WERI-Rb-1 (cell line): ENCODE results near the gene LBHD2.
"Not testable (repeated sequence)": the region's sequence is repeated elsewhere in the genome, so short reads cannot be mapped to it uniquely, and the experiment has no call there.

Source experiments
- DNase-seq: peaks from one replicate; pipeline ENCODE4 v3.0.0-alpha.2; 2020
- H3K27ac ChIP-seq: fragments of 250-450 bp; sonication (Bioruptor Pico); 2 replicates; pipeline ENCODE4 v1.5.1; 2020; ENCODE audit warnings: mild to moderate bottlenecking, moderate library complexity
- H3K27me3 ChIP-seq: fragments of 250-450 bp; sonication (Bioruptor Pico); 2 replicates; pipeline ENCODE4 v1.5.1; 2021; ENCODE audit warnings: mild to moderate bottlenecking, low read depth, moderate library complexity; ENCODE audit not compliant: insufficient read depth, severe bottlenecking
- H3K36me3 ChIP-seq: fragments of 250-450 bp; sonication (Bioruptor Pico); 2 replicates; pipeline ENCODE4 v1.5.1; 2020; ENCODE audit warnings: mild to moderate bottlenecking, moderate library complexity
- H3K4me3 ChIP-seq: 2 replicates; pipeline ENCODE4 v1.5.1; 2011; ENCODE audit warnings: low read depth, mild to moderate bottlenecking, control low read depth, low read length
- H3K9me3 ChIP-seq: fragments of 250-450 bp; sonication (Bioruptor Pico); 2 replicates; pipeline ENCODE4 v1.5.1; 2021; ENCODE audit warnings: mild to moderate bottlenecking, moderate library complexity; ENCODE audit not compliant: severe bottlenecking
- CTCF ChIP-seq: IDR thresholded peaks from 2 replicates; pipeline ENCODE4 v1.5.1; 2011; ENCODE audit warnings: low read depth, mild to moderate bottlenecking, control low read depth, inconsistent platforms, low read length

LBHD2 gene

GRCh38 chr14:103113774-103114173, 29.8 kb downstream of the LBHD2 start:
- H3K36me3 ChIP-seq, result no peaks in the 10 kb centered on the region
- H3K4me3 ChIP-seq, result no peak overlapping the region
- DNase-seq, result no peak
- no peaks in the 10 kb centered on the region for H3K9me3 ChIP-seq
- no peaks in the 10 kb centered on the region for H3K27me3 ChIP-seq
- H3K27ac ChIP-seq, result peak overlapping the region; percentile 73
- no peak for TF ChIP-seq CTCF

DNA sequence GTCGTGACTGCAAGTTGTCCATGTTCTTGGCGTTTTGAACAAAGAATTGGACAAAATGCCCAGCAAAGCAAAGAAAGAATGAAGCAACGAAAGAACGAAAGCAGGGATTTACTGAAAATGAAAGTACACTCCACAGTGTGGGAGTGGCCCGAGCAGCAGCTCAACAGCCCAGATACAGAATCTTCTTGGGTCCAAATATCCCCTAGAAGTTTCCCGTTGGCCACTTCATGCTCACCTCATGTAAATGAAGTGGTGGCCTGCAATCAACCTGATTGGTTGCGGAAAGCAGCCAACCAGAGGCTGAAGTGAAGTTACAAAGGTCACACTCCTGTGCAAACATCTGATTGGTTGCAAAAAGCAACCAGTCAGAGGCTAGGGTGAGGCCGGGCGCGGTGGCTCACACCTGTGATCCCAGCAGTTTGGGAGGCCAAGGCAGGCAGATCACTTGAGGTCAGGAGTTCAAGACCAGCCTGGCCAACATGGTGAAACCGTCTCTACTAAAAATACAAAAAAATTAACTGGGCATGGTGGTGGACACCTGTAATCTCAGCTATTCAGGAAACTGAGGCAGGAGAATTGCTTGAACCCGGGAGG, 31.2 kb downstream of the LBHD2 start:
- not testable (repeated sequence) for DNase-seq, H3K27ac ChIP-seq

GRCh38 chr14:103115845-103116572, 32.0 kb downstream of the LBHD2 start:
- no peaks in the 10 kb centered on the region for H3K9me3 ChIP-seq
- no peak overlapping the region for H3K27ac ChIP-seq
- no peak overlapping the region for H3K4me3 ChIP-seq
- no peak for DNase-seq
- no peaks in the 10 kb centered on the region for H3K27me3 ChIP-seq
- no peak for TF ChIP-seq CTCF
- H3K36me3 ChIP-seq, result no peaks in the 10 kb centered on the region

More for the DNA sequence above, 31.2 kb downstream of the LBHD2 start:
- H3K27me3 ChIP-seq, H3K9me3 ChIP-seq, H3K4me3 ChIP-seq, H3K36me3 ChIP-seq: not testable (repeated sequence)

DNA sequence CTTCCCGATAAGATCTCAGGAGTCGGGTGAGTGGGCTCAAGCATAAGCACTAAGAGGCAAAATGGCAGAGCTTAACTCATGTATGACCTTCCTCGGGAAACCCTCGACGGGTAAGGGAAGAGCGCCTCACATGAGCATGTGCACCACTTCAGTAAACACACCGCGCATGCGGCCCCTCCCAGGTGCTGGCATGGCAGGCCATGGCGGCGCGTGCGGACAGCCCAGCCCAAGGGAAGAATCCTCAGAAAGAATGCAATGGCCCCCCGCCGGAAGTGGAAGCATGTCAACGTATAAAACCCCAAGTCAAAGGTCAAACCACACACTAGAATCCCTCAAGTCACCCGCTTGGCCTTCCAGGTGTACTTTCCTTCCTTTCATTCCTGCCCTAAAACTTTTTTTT, 32.6 kb downstream of the LBHD2 start:
- Histone ChIP-seq H3K9me3 (no peaks in the 10 kb centered on the region), H3K27me3 (no peaks in the 10 kb centered on the region), H3K4me3 (no peak overlapping the region), H3K27ac (no peak overlapping the region), H3K36me3 (no peaks in the 10 kb centered on the region)
- no peak for TF ChIP-seq CTCF
- no peak for DNase-seq

DNA sequence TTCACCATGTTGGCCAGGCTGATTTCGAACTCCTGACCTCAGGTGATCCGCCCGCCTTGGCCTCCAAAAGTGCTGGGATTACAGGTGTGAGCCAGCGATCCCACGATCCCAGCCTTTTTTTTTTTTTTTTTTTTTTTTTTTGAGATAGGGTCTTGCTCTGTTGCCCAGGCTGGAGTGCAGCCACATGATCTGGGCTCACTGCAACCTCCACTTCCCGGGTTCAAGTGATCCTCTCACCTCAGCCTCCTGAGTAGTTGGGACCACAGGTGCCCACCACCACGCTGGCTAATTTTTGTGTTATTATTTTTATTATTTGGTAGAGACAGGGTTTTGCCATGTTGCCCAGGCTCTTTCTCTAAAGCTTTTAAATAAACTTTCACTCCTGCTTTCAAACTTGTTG, 33.5 kb downstream of the LBHD2 start:
- H3K27me3 ChIP-seq, H3K4me3 ChIP-seq, H3K9me3 ChIP-seq, DNase-seq, H3K36me3 ChIP-seq, H3K27ac ChIP-seq: not testable (repeated sequence)

GRCh38 chr14:103118018-103118662, 34.1 kb downstream of the LBHD2 start:
- no peak for DNase-seq
- H3K4me3 ChIP-seq, result no peak overlapping the region

More at GRCh38 chr14:103118018-103118662, 34.1 kb downstream of the LBHD2 start:
- Histone ChIP-seq H3K27ac (no peak overlapping the region), H3K36me3 (no peaks in the 10 kb centered on the region), H3K27me3 (no peaks in the 10 kb centered on the region), H3K9me3 (no peaks in the 10 kb centered on the region)
- no peak for TF ChIP-seq CTCF
